GM19043 (cell line): ENCODE measurements around the gene MED31.
"Not testable (repeated sequence)": the region's sequence is repeated elsewhere in the genome, so short reads cannot be mapped to it uniquely, and the experiment has no call there.

Experiments
- ATAC-seq: cut with Tn5 transposase; IDR thresholded peaks from one replicate; pipeline ENCODE4 v1.9.1; 2021; ENCODE audit warnings: low read depth; ENCODE audit not compliant: unreplicated experiment

The MED31 gene

DNA sequence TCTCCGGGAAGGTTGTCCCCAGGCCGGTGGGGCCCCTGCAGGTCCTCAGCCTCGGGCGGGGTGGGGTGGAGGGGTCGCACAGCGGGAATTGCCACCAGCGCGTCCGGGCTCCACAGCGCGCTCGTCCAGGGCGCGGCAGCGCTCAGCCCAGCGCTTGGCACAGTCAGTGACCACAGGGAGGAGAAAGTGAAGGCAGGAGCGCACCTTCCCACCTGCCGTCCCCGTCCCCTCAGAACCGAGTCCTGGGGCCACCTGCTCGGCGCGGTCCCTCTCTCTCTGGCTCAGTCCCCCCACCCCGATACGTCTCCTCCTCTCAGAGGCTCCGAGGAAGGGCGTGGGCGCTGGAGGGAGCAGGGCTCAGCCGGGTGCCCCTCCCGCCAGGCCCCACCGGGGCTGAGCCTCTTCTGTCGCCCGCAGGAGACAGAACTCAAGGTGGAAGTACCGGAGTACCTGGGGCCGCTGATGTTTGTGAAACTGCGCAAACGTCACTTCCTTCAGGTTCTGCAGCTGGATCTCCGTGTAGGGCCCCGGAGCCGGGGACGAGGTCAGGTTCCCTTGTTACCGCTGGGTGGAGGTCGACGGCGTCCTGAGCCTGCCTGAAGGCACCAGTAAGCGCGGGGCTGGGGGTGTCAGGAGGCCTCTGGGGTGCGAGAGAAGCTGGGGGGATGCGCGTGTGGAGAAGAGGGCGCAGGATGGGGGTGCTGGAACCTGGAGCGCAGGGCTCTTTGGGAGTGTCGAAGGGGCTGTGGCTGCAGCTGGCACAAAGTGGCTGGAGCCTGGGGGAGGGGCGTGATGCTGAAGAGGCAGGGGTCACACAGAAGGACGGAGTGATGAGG, 5.6 kb upstream of the MED31 start:
- ATAC-seq: not testable (repeated sequence)

DNA sequence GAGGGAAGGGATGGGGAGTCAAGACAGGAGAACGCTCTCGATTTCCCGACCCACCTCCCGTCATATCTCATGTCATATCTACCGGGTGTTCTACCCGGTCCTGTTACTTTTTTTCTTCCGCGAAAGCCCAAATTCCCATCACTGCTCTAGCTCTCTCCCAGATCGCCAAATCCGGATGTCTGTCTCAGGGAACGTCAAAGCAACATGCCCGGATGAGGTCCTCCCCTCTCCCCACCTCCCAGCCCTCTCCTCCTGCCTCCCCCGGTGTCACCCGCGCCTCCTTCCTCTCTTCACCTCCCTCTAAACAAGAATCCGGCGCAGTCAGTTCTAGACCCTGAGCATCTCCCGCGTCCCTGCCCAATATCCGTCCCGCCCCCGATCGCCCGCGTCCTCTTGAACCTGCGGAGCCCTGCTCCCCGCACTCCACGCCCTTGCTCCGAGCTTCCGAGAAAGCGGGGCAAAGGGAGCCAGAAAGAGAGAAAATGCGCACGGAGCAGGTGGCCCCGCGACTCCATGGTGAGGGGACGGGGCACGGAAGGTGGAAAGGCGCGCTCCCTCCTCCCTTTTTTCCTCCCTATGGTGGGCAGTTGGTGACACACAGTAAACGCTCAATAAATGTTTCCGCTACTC, 4.4 kb upstream of the MED31 start:
- ATAC-seq: not testable (repeated sequence)

DNA sequence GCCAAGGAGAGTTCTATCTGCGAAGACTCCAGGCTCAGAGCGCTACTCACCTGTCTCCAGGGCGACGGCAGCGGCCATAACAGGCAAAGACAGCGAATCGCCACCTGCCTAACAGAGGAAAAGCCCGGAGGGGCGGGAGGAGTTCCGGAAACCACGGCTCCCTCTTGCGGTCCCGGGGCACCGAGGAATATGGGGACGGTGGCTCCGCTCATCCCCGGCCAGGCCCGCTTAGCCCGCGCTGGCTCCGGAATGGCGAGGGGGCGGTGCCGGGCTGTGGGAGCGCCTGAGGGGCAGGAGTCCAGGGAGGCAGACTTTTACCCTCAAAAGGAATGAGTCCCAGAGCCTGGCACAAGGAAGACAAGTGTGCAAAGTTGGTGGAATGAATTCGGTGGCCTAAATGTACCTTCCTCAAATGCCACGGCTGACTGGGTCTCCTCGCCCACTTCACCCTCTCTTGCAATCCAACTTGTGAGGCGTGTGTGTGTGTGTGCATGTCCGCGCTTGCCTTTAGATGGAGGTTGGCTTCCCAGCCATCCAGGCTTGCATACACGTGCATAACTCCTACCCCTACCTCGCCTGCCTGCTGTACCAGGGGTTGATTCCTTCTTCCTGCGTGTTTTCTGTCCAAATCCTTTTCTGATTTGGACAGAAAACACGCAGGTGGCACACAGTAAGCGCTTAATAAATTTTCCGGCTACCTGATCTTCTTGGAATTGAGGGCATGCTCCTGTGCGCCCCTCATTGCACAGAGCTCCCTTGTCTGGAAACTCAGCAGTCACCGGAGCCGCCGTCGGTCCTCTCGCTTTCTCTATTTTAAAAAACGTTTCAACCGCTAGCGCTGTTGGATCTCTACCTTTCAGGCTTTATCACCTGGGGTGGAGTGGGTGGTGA, 3.7 kb upstream of the MED31 start:
- no peak for ATAC-seq

GRCh38 chr17:6651919-6652452, 581 bp upstream of the MED31 start:
- ATAC-seq: no peak

- no peak for ATAC-seq
Observed at GRCh38 chr17:6648181-6648580, 3.2 kb downstream of the MED31 start.

DNA sequence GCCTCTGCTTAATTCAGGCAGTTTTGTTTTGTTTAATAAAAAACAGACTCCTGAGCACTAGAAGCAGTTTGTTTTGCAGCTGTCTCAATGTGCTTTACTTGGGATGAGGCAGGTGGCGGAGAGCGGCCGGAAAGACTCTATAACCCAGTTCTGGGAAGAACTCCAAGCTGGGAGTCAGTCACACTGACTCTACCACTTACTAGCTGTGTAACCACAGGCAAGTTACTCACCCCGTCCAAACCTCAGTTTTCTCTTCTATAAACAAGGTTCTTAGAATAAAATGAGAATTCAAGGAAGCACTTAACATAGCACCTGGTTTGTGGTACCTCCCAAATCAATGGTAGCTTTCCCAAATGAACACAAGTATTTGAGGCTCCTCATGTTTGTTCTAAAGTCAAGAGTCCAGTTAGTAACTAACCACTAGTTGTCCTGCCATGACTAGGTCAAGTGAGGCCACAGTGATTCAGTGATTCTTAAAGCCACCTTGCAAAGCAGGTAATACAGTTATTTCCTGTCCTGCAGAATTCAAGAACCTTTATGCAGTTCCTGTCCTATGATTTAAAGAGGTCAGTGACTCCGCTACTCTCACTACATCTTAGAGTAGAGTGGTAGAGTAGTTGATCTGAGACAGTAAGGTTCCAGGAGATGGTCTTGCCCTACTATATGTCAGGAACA, 7.8 kb downstream of the MED31 start:
- ATAC-seq: no peak

DNA sequence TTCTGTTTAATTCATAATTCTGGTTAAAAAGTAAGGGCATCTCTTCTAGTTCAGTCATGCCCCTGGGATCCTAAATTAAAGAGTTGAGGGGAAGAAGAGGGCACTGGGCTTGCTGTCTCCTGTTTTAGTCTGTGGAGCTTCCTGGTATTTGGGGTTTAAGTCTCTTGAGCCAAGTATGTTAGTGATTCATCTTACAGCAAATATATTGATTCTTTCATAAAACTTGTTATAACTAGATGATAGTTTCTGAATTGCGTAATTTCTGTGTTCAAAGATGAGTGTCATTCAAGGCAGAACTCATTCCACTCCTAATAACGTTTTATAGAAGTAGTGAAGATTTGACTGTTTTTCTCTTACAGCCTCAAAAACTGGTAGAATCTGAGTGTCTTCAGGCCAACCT, 8.8 kb downstream of the MED31 start:
- ATAC-seq: no peak

GRCh38 chr17:6641247-6641863, 10.1 kb downstream of the MED31 start:
- no peak for ATAC-seq

- peak; percentile 73 for ATAC-seq
Observed at GRCh38 chr17:6640536-6641246, 10.7 kb downstream of the MED31 start, which contains the start of the genes KIAA0753 and TXNDC17. KIAA0753 (minus strand) TSS chr17:6640711; CDS start chr17:6635103, 5,608 bp downstream. TXNDC17 (plus strand) TSS chr17:6641060; CDS start chr17:6641083, 23 bp downstream.

DNA sequence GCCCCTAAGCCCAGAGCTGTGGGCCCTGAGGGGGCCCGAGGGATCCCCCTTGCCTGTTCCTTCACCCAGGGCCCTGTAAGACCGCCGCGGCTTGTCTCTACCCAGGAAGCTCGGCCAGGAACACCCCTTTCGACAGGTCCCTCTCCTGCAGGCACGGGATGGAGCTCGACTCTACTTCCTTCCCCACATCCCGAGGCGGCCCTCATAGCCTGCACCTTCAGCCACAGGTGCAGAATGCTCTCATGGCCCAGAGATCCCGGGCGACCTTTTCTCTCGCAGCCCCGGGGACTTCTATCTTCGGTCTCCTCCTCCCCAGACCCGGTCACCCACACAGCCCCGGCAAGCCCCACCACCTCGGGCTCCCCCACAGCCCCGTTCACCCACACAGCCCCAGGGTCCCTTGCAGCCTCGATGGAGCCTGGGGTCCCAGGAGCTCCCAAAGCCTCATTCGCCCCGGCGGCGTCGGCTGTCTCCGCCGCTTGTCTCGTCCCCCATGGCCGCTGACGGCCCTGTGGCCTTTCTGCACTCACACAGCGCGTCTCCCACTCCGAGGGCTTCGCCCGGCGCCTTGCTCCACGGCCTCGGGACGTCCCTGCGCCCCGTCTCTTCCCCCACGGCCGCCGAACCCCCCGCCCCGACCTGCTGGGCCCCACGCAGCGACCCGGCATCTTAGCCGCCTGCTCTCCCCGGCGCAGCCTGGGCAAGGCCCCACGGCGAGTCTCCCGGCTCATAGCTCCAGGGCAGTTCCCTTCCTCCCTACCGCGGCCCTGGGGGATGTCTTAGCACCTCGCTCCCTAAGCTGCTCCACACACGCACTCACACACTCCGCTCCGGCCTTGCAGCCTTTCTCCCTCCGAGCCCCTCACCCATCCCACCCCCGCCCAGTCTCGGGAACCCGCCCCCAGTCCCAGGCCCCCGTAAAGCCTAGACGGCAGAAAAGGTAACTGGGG, 11.5 kb downstream of the MED31 start:
- no peak for ATAC-seq

GRCh38 chr17:6639014-6639585, 12.3 kb downstream of the MED31 start:
- no peak for ATAC-seq

DNA sequence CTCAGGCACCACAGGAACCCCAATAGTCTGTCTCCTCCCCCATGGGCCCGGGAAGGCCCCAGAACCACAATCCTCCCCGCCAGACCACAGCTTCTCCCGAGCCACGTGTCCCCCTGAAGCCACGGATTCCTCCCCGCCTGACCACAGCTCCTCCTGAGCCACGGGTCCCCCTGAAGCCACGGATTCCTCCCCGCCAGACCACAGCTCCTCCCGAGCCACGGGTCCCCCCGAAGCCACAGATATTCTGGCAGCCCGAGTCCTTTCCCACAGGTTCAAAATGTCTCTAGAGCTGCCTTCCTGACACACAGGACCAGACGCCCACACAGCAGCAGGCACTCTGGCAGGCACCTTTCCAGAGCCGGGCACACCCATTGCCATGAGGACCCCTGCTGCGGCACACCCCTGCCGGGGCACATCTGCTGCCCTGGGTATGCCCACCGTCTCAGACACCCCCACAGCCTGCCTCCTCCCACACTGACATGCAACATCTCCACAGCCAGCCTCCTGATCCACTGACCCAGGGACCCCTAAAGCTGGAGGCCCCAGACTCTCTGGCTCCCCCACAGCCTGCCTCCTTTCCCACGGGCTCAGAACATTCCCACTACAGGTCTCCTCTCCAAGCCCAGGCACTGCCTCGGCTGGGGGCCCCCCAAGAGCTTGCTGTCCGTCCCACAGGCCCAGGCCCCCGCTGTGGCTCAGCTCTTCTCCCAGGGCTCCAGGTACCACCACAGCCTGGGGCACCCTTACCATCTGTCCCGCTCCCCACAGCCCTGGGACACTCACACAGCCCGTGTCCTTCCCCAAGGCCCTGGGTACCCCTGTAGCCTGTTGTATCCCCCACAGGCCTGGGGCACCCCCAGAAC, 13.1 kb downstream of the MED31 start:
- no peak for ATAC-seq

DNA sequence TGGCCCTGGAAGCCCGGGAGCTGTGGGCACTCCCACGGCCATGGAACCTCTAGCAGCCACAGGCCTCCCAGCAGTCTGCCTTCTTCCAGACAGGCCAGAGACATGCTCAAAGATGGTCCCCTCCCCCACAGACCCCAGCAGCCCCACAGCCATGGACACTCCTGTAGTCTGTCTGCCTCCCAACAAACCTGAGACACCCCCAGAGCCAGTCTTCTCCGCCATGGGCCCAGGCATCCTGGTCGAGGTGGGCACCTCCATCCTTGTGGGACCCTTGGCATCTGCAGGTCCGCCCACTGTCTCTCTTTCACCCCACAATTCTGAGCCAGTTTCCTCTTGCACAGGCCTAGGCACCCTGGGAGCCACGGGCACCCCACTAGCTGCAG, 14.0 kb downstream of the MED31 start:
- ATAC-seq: no peak

DNA sequence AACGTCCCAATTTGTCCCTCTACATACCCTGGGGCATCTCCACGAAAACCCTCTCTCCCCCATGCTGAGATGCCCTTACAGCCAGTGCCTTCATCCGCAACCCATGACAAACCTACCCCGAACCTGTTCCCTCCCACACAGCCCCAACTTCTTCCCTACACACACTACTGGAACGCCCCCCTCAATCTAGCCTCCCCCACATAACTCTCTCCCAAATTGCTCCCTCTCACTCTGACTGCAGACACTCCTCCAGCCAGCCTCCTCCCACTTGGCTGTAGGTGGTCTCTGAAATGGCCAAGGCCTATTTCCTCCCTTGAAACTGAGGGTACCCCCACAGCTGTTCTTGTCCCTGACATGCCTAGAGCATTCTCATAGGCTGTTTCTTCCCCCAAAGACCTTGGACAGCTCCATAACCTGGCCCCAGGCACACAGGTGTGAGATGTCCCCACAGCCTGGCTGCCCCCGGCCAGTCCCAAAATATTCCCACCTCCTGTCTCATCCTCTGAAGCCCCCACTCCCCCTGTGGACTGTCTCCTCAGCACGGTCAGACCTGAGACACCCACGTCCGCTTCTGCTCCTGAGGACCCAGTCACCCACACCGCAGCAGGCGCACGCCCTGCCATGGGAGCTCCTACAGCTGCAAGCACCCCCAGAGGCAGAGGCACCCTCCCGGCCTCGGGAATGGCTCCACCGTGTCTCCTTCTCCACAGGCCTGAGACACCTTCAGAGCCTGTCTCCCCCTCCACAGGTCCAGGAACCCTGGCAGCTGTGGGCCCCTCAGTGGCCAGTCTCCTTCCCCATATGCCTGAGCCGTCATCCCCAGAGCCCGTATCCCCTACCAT, 14.6 kb downstream of the MED31 start:
- no peak for ATAC-seq

DNA sequence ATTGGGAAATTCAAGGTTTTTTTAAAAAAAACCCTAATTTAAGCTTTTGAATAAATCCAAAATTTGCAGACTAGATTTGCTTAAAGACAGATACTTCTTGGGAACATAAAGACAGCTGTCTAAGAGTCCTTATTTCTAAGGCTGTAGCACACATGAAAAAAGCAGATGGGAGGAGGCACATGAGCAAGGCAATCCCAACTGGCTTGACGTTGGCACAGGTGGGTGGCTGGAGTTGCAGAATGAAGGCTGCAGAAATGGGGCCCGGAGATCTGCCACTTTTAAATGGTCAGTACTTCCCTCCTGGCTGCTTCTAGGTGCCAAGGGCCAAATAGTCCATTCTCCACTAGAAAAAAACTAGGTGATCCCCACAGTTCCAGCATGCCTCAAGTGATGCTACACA, 15.3 kb downstream of the MED31 start:
- no peak for ATAC-seq

DNA sequence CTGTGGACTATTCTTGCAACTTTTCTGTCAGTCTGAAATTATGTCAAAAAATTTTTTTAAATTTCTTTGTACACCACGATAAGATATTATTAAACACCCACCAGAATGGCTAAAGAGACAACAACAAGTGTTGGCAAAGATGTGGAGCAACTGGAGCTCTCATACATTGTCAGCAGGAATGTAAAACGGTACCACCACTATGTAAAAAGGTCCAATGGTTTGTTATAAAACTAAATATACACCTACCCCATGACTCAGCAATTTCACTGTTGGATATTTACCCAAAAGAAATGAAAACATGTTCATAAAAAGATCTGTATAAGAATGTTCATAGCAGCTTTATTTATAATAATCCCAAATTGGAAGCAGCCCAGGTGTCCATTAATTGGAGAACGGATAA, 18.1 kb downstream of the MED31 start:
- ATAC-seq: no peak
